ENCODE measurements around the gene TMEM218. TPM values are rescaled to one million over a fixed set of nuclear protein-coding genes. Genes with fewer than 3 reads are reported as not detected.

Gene TMEM218
- total RNA-seq, 1 donor from 2014 or later = 19.0 TPM

GRCh38 chr11:125138966-125139365 lies 27.5 kb upstream of the TMEM218 start:
- Histone ChIP-seq H3K27ac (no peak overlapping the region), H3K4me1 (peaks cover 6% of the 10 kb centered on the region), H3K36me3 (no peaks in the 10 kb centered on the region), H3K27me3 (peaks cover 2% of the 10 kb centered on the region), H3K4me3 (no peak overlapping the region), H3K9me3 (no peaks in the 10 kb centered on the region)
- TF ChIP-seq, protein P1, sequence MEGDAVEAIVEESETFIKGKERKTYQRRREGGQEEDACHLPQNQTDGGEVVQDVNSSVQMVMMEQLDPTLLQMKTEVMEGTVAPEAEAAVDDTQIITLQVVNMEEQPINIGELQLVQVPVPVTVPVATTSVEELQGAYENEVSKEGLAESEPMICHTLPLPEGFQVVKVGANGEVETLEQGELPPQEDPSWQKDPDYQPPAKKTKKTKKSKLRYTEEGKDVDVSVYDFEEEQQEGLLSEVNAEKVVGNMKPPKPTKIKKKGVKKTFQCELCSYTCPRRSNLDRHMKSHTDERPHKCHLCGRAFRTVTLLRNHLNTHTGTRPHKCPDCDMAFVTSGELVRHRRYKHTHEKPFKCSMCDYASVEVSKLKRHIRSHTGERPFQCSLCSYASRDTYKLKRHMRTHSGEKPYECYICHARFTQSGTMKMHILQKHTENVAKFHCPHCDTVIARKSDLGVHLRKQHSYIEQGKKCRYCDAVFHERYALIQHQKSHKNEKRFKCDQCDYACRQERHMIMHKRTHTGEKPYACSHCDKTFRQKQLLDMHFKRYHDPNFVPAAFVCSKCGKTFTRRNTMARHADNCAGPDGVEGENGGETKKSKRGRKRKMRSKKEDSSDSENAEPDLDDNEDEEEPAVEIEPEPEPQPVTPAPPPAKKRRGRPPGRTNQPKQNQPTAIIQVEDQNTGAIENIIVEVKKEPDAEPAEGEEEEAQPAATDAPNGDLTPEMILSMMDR (IDR thresholded peaks at IDR 0.05) = no peak
- no peak for ATAC-seq
- DNase-seq = no peak
- intact Hi-C loops (cut with DNase I) = no loop called here

GRCh38 chr11:125136001-125136400 lies 24.6 kb upstream of the TMEM218 start:
- DNase-seq (no peak), ATAC-seq (no peak)
- TF ChIP-seq, protein P1 (IDR thresholded peaks at IDR 0.05) = no peak
- intact Hi-C loops (cut with DNase I) = no loop called here
- Histone ChIP-seq H3K9me3 (no peaks in the 10 kb centered on the region), H3K4me1 (no peaks in the 10 kb centered on the region), H3K36me3 (no peaks in the 10 kb centered on the region), H3K4me3 (no peak overlapping the region), H3K27me3 (no peaks in the 10 kb centered on the region), H3K27ac (no peak overlapping the region)

DNA sequence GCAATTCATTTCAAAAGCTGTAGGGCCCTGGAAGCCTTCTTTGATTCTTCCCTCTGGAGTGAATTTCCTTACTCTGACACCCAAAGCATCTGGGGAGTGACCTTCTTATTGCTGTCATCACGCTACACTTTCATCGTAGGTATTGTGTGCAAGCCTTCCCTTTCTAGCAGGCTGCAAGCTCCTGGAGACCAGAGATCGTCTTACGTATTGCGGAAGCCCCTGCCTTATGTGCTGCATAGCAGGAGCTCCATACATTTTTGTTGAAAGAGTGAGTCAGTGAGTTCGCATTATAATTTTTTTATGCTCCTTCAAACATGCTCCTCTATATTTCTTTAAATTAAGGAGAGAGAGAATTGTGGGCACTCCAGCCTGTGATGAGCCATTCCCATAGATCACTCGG lies 21.2 kb upstream of the TMEM218 start:
- no peak for ATAC-seq
- H3K36me3 ChIP-seq = no peaks in the 10 kb centered on the region
- intact Hi-C loops (cut with DNase I) = no loop called here
- TF ChIP-seq, protein P1 (IDR thresholded peaks at IDR 0.05) = no peak
- no peak overlapping the region for H3K27ac ChIP-seq
- no peaks in the 10 kb centered on the region for H3K4me1 ChIP-seq
- H3K4me3 ChIP-seq = no peak overlapping the region
- no peaks in the 10 kb centered on the region for H3K27me3 ChIP-seq
- DNase-seq = no peak
- no peaks in the 10 kb centered on the region for H3K9me3 ChIP-seq

DNA sequence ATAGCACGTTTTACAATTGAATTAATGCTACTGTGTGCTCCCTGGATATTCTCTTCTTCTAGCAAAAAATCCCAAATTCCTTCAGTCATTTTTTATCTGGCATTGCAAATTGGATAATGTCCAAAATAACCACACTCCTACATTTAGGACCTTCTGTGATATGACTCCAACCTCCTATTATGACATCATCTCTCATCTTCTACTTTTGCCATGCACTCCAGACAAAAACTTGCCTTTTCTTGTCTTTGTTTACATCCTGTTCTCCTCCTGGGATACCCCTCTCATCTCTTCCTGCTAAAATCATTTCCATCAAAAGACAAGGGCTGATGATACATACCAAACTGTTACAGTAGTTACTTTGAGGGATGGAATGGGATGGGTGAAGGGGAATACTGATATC lies 20.6 kb upstream of the TMEM218 start:
- TF ChIP-seq, protein P1 (IDR thresholded peaks at IDR 0.05) = no peak
- Histone ChIP-seq H3K9me3 (no peaks in the 10 kb centered on the region), H3K27ac (no peak overlapping the region), H3K4me1 (no peaks in the 10 kb centered on the region), H3K27me3 (no peaks in the 10 kb centered on the region), H3K4me3 (no peak overlapping the region), H3K36me3 (no peaks in the 10 kb centered on the region)
- intact Hi-C loops (cut with DNase I) = no loop called here
- no peak for DNase-seq
- no peak for ATAC-seq

DNA sequence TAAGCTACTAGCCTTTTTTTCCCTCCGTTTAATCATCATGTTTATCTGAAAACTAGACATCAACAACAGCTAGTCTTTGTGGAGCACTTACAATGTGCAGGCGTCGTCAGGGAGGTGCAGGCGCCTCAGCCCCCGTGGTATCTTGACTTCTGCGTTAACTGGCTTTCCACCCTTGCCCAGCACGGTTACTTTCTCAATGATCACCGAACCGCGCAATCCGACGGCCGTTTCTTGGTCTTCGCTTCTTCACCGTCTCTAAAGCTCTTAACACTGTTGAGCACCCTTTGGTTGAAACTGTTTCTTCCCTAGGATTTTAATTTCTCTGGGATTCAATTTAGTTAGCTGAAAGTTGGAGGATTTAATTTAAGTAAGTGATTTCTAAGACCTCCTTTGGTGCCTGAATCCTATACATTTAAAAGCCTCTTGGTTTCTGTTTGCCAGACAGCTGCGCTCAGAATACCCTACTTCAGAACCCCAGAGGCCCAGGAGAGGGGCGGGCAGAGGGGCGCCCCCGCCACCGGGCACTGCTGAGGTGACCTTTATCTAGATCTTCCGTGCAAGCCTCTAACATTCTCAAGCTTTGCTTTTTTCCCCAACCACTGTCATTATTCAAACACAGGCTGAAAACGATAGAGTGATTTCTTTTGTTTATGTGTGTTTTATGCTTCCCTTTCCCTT lies 18.0 kb upstream of the TMEM218 start:
- intact Hi-C loops (cut with DNase I) = loop anchor here (5.0 kb wide), 1 partner anchor 172 kb away; no protein-coding TSS in a partner anchor
- H3K27me3 ChIP-seq = no peaks in the 10 kb centered on the region

More for the DNA sequence above, 18.0 kb upstream of the TMEM218 start:
- no peak for DNase-seq
- Histone ChIP-seq H3K9me3 (no peaks in the 10 kb centered on the region), H3K27ac (no peak overlapping the region), H3K4me1 (no peaks in the 10 kb centered on the region), H3K4me3 (no peak overlapping the region), H3K36me3 (no peaks in the 10 kb centered on the region)
- ATAC-seq = no peak
- TF ChIP-seq, protein P1 (IDR thresholded peaks at IDR 0.05) = no peak
